Measurements from ENCODE around the gene SLIRP.

SLIRP gene

GRCh38 chr14:77674931-77675330 lies 33.0 kb upstream of the SLIRP start:
- DNase-seq (ENCODE audit: low read depth in 2 of 2): no peak
- H3K4me3 ChIP-seq (replicated peaks in 1 of 2; ENCODE audit: low read depth in 2 of 2, low read length in 2 of 2): no peak overlapping the region
- no peak for TF ChIP-seq CTCF (IDR thresholded peaks at IDR 0.05; ENCODE audit: low read depth, low read length)

- TF ChIP-seq CTCF (IDR thresholded peaks at IDR 0.05; ENCODE audit: low read depth, low read length): no peak
- peak; percentile 11 to 48 for DNase-seq (ENCODE audit: low read depth in 2 of 2)
- H3K4me3 ChIP-seq (replicated peaks in 1 of 2; ENCODE audit: low read depth in 2 of 2, low read length in 2 of 2): no peak overlapping the region
Measured at GRCh38 chr14:77681196-77682157, 26.4 kb upstream of the SLIRP start.

GRCh38 chr14:77682158-77682553 lies 25.7 kb upstream of the SLIRP start:
- TF ChIP-seq CTCF (IDR thresholded peaks at IDR 0.05; ENCODE audit: low read depth, low read length): no peak
- no peak overlapping the region for H3K4me3 ChIP-seq (replicated peaks in 1 of 2; ENCODE audit: low read depth in 2 of 2, low read length in 2 of 2)
- DNase-seq (ENCODE audit: low read depth in 2 of 2): peak in 1 of 2 donors; percentile 49

- TF ChIP-seq CTCF (IDR thresholded peaks at IDR 0.05; ENCODE audit: low read depth, low read length): no peak
- no peak overlapping the region for H3K4me3 ChIP-seq (replicated peaks in 1 of 2; ENCODE audit: low read depth in 2 of 2, low read length in 2 of 2)
- no peak for DNase-seq (ENCODE audit: low read depth in 2 of 2)
Measured at GRCh38 chr14:77691259-77691658, 16.6 kb upstream of the SLIRP start.

- H3K4me3 ChIP-seq (replicated peaks in 1 of 2; ENCODE audit: low read depth in 2 of 2, low read length in 2 of 2): peak overlapping the region; percentile 91 to 93
- peak; percentile 51 to 60 for DNase-seq (ENCODE audit: low read depth in 2 of 2)
- TF ChIP-seq CTCF (IDR thresholded peaks at IDR 0.05; ENCODE audit: low read depth, low read length): peak; percentile 36
Measured at GRCh38 chr14:77707355-77707723, 564 bp upstream of the SLIRP start.

- H3K4me3 ChIP-seq (replicated peaks in 1 of 2; ENCODE audit: low read depth in 2 of 2, low read length in 2 of 2): peak overlapping the region; percentile 91 to 93
- DNase-seq (ENCODE audit: low read depth in 2 of 2): no peak
- TF ChIP-seq CTCF (IDR thresholded peaks at IDR 0.05; ENCODE audit: low read depth, low read length): no peak
Measured at GRCh38 chr14:77708749-77709148, 846 bp downstream of the SLIRP start.
